Transverse colon (tissue), 4 donors: Measurements from ENCODE around the gene TEDC1.

Experiments used
- CTCF ChIP-seq, 5 experiments: fragments of 200-600 bp in 3 of 5; fragments of 450-650 bp in 2 of 5; sonication (generic) in 3 of 5; IDR thresholded peaks; 1 replicate in 2 of 5; 2 replicates in 3 of 5; pipeline ENCODE4 v1.5.1; 2016 to 2017; ENCODE audit warnings: antibody characterized with exemption in 5 of 5, inconsistent platforms in 3 of 5, mild to moderate bottlenecking in 2 of 5, moderate library complexity in 1 of 5
- EP300 ChIP-seq: sonication (generic); formaldehyde crosslinking; IDR thresholded peaks from one replicate; pipeline ENCODE4 v1.6.1; 2017; ENCODE audit warnings: antibody characterized with exemption, low read depth
- POLR2A ChIP-seq: fragments of 450-650 bp; IDR thresholded peaks from one replicate; pipeline ENCODE4 v1.6.1; 2016; ENCODE audit warnings: antibody characterized with exemption, mild to moderate bottlenecking, moderate library complexity
- POLR2AphosphoS5 ChIP-seq, 3 donors: sonication (generic); formaldehyde crosslinking; IDR thresholded peaks; one replicate each; pipeline ENCODE4 v1.6.1; 2016; ENCODE audit warnings: antibody characterized with exemption in 3 of 3

- TF ChIP-seq EP300 (no peak), CTCF (IDR thresholded peaks at IDR 0.05) (no peak), POLR2A (no peak), POLR2AphosphoS5 (IDR thresholded peaks at IDR 0.05) (no peak)
These were observed 41.0 kb downstream of the TEDC1 start for GRCh38 chr14:105531894-105532623.
